Activated CD4-positive, alpha-beta T cell treated with anti-CD3 and anti-CD28 coated beads, Interleukin-2, amount 10 ng/mL, durations not matched to agents 7 days and 5 days (primary cell): ENCODE data around the gene KDM4B. TPM values are rescaled to one million over a fixed set of nuclear protein-coding genes. Genes with fewer than 3 reads are reported as not detected.

ENCODE experiments used
- CTCF ChIA-PET: fragments of 350-600 bp; sonication (Branson Sonifier 250); formaldehyde crosslinking; loops from one replicate; lab custom pipeline; 2021; ENCODE audit warnings: antibody characterized with exemption; lab: Charles Lee
- POLR2A ChIA-PET: fragments of 350-600 bp; sonication (Branson Sonifier 250); formaldehyde crosslinking; loops from one replicate; lab custom pipeline; 2021; ENCODE audit warnings: antibody characterized with exemption; lab: Charles Lee
- DNase-seq: peaks from one replicate; pipeline ENCODE4 v3.0.0-alpha.2; 2020
- H3K27ac Mint-ChIP-seq: one replicate; pipeline ENCODE4 v1.8.0; 2021; ENCODE audit warnings: mild to moderate bottlenecking, moderate library complexity, mixed read lengths
- H3K27me3 Mint-ChIP-seq: one replicate; pipeline ENCODE4 v1.8.0; 2021; ENCODE audit warnings: mixed read lengths
- H3K36me3 Mint-ChIP-seq: one replicate; pipeline ENCODE4 v1.8.0; 2021; ENCODE audit warnings: low read depth, mixed read lengths
- H3K4me1 Mint-ChIP-seq: one replicate; pipeline ENCODE4 v1.8.0; 2021; ENCODE audit warnings: mixed read lengths
- H3K4me3 Mint-ChIP-seq: one replicate; pipeline ENCODE4 v1.8.0; 2021; ENCODE audit warnings: mild to moderate bottlenecking, moderate library complexity, mixed read lengths
- H3K9me3 Mint-ChIP-seq: one replicate; pipeline ENCODE4 v1.8.0; 2021; ENCODE audit warnings: mixed read lengths
- total RNA-seq, 2 experiments: library from RNA; stranded (reverse); gene quantifications; one replicate each; pipeline ENCODE4 v1.2.3, GENCODE V29; 2021

Gene KDM4B
- total RNA-seq, 2 experiments from 2014 or later = 37.1 to 40.2 TPM

- no peak overlapping the region for H3K27ac Mint-ChIP-seq
- peaks cover 34% of the 10 kb centered on the region for H3K36me3 Mint-ChIP-seq
- CTCF ChIA-PET = no interaction called here
Measured at GRCh38 chr19:5102520-5102919, 133.6 kb downstream of the KDM4B start.

DNA sequence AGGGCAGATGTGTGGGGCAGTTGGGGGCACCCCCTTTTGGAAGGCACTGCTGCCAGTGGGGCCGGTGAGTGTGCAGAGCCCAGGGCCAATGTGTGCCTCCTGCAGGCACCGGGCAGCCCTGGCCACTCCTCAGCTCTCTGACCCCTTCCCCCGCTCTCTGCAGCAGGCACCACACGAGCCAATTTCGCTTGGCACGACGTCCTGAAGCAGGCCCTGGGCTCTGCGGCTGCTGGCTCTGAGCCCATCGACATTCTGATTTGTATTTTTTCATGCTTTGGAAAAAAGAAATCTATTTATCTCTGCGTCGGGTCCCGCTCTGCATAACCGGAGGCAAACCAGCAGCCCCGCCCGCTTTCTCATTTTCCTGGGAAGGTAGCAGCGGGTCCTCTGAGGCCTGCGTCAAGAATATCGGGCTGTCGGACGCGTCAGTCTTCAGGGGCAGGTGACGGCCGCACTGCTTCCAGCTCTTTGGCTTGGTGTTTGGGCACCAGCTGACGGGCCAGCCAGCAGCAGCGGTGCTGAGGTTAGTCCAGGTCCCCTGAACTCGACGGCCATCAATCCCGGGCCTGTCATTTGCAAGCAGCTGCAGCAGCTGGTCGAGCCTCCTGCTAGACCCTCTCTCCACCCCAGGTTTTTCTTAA lies 134.3 kb downstream of the KDM4B start:
- H3K27me3 Mint-ChIP-seq = no peaks in the 10 kb centered on the region
- peaks cover 25% of the 10 kb centered on the region for H3K9me3 Mint-ChIP-seq
- H3K4me1 Mint-ChIP-seq = no peaks in the 10 kb centered on the region
- H3K36me3 Mint-ChIP-seq = peaks cover 27% of the 10 kb centered on the region
- no peak for DNase-seq
- no peak overlapping the region for H3K27ac Mint-ChIP-seq
- no peak overlapping the region for H3K4me3 Mint-ChIP-seq
- POLR2A ChIA-PET = no interaction called here
- CTCF ChIA-PET = no interaction called here

More at GRCh38 chr19:5102520-5102919, 133.6 kb downstream of the KDM4B start:
- no peaks in the 10 kb centered on the region for H3K27me3 Mint-ChIP-seq
- H3K4me3 Mint-ChIP-seq = no peak overlapping the region
- H3K9me3 Mint-ChIP-seq = peaks cover 28% of the 10 kb centered on the region
- no peak for DNase-seq
- POLR2A ChIA-PET = no interaction called here
- no peaks in the 10 kb centered on the region for H3K4me1 Mint-ChIP-seq

DNA sequence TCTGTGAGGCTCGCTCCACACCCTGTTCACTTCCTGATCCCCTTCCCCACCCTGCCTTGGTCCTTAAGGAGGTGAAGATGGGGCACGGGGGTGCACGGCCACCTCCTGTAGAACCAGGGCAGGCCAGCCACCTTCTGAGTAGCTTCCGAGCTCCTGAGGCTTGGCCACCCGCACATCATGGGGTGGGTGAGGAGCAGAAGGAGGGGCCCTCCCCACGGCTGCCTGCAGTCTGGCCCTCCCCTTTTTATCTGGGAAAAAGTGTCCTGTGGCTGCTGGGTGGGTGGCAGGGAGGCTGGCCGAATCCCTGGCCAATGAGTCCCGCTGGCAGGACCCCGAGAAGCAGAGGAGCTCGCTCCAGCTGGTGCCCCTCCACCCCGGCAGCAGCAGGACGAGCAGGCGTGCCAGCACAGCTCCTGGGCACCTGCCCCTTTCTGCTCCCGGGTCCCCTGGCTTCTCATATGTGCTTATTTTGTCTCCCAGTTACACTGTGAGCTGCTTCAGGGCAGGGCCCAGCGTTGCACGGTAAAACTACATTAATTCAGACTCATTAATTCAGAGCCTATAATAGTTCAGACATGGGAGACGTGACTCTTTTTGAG lies 135.0 kb downstream of the KDM4B start:
- Mint-ChIP-seq H3K27me3 (no peaks in the 10 kb centered on the region), H3K9me3 (peaks cover 18% of the 10 kb centered on the region), H3K4me3 (no peak overlapping the region), H3K4me1 (no peaks in the 10 kb centered on the region), H3K27ac (no peak overlapping the region), H3K36me3 (peaks cover 20% of the 10 kb centered on the region)
- POLR2A ChIA-PET = no interaction called here
- DNase-seq = no peak
- CTCF ChIA-PET = no interaction called here

- H3K4me1 Mint-ChIP-seq = no peaks in the 10 kb centered on the region
- ChIA-PET CTCF (no interaction called here), POLR2A (no interaction called here)
- H3K27me3 Mint-ChIP-seq = no peaks in the 10 kb centered on the region
- peaks cover 11% of the 10 kb centered on the region for H3K36me3 Mint-ChIP-seq
- H3K27ac Mint-ChIP-seq = no peak overlapping the region
- no peak overlapping the region for H3K4me3 Mint-ChIP-seq
- DNase-seq = no peak
- peaks cover 9% of the 10 kb centered on the region for H3K9me3 Mint-ChIP-seq
Measured at GRCh38 chr19:5104871-5105351, 136.0 kb downstream of the KDM4B start.

GRCh38 chr19:5106191-5106726 lies 137.3 kb downstream of the KDM4B start:
- peaks cover under 1% of the 10 kb centered on the region for H3K36me3 Mint-ChIP-seq
- POLR2A ChIA-PET = no interaction called here
- no peaks in the 10 kb centered on the region for H3K9me3 Mint-ChIP-seq
- no peaks in the 10 kb centered on the region for H3K27me3 Mint-ChIP-seq
- no peak overlapping the region for H3K4me3 Mint-ChIP-seq
- CTCF ChIA-PET = interaction anchor here (0.6 kb wide), 1 partner anchor 55 kb away, joined by 3 read pairs; no protein-coding TSS in a partner anchor
- H3K4me1 Mint-ChIP-seq = no peaks in the 10 kb centered on the region
- H3K27ac Mint-ChIP-seq = no peak overlapping the region
- no peak for DNase-seq

DNA sequence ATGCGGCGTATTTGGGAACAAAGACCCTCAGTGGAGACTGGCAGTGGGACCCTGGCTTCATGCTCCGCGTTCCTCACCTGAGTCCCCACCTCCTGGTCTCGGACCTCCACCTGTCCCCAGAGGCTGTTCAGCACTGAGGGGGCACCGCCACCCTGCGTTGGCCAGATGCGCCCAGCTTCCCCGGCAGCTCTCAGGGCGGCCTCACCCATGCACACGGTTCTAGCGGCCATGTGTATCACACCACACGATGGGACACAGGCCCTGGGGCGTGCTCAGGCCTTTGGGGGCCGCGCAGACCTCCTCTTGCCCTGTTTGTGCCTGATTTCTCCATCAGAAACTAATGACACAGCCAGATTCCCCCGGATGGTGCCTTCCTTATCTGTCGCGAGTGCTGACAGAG lies 138.1 kb downstream of the KDM4B start:
- POLR2A ChIA-PET = no interaction called here
- no peak overlapping the region for H3K27ac Mint-ChIP-seq
- H3K9me3 Mint-ChIP-seq = no peaks in the 10 kb centered on the region
- H3K36me3 Mint-ChIP-seq = peaks cover 3% of the 10 kb centered on the region
- no peak overlapping the region for H3K4me3 Mint-ChIP-seq
- H3K4me1 Mint-ChIP-seq = no peaks in the 10 kb centered on the region
- CTCF ChIA-PET = no interaction called here
- DNase-seq = no peak
- no peaks in the 10 kb centered on the region for H3K27me3 Mint-ChIP-seq

- DNase-seq = no peak
- no peak overlapping the region for H3K27ac Mint-ChIP-seq
- peaks cover 5% of the 10 kb centered on the region for H3K36me3 Mint-ChIP-seq
- ChIA-PET CTCF (no interaction called here), POLR2A (no interaction called here)
- H3K9me3 Mint-ChIP-seq = no peaks in the 10 kb centered on the region
- no peak overlapping the region for H3K4me3 Mint-ChIP-seq
- H3K4me1 Mint-ChIP-seq = no peaks in the 10 kb centered on the region
- H3K27me3 Mint-ChIP-seq = no peaks in the 10 kb centered on the region
Measured at GRCh38 chr19:5107432-5108122, 138.7 kb downstream of the KDM4B start.

GRCh38 chr19:5108123-5108596 lies 139.2 kb downstream of the KDM4B start:
- POLR2A ChIA-PET = no interaction called here

DNA sequence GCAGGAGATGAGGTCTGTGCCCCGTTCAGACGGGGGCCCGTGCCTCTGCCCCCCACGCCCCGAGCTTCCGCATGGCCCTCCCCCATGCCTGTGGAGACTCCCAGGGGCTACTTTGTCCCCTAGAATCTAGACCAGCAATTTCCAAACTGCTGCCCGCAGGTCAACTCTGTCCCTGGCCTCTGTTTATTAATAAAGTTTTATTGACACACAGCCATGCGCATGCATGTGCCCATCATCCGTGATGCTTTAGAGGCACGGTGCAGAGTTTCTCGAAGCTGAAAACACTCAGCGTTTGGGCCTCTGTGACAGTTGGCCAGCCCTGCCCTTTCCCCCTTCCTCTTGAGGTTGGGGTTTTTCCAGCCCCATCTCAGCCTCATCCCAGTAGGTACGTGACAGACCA lies 140.0 kb downstream of the KDM4B start:
- Mint-ChIP-seq H3K9me3 (no peaks in the 10 kb centered on the region), H3K4me3 (no peak overlapping the region), H3K4me1 (no peaks in the 10 kb centered on the region), H3K27ac (no peak overlapping the region), H3K27me3 (no peaks in the 10 kb centered on the region), H3K36me3 (peaks cover 7% of the 10 kb centered on the region)
- ChIA-PET CTCF (interaction anchor here (0.5 kb wide), 1 partner anchor 1036 kb away, joined by 4 read pairs; no protein-coding TSS in a partner anchor), POLR2A (no interaction called here)
- DNase-seq = no peak

More at GRCh38 chr19:5108123-5108596, 139.2 kb downstream of the KDM4B start:
- H3K36me3 Mint-ChIP-seq = peaks cover 7% of the 10 kb centered on the region
- H3K27me3 Mint-ChIP-seq = no peaks in the 10 kb centered on the region
- CTCF ChIA-PET = interaction anchor here (0.5 kb wide), 1 partner anchor 1037 kb away, joined by 4 read pairs; no protein-coding TSS in a partner anchor
- no peaks in the 10 kb centered on the region for H3K4me1 Mint-ChIP-seq
- no peak overlapping the region for H3K4me3 Mint-ChIP-seq
- no peak overlapping the region for H3K27ac Mint-ChIP-seq
- DNase-seq = no peak
- no peaks in the 10 kb centered on the region for H3K9me3 Mint-ChIP-seq

DNA sequence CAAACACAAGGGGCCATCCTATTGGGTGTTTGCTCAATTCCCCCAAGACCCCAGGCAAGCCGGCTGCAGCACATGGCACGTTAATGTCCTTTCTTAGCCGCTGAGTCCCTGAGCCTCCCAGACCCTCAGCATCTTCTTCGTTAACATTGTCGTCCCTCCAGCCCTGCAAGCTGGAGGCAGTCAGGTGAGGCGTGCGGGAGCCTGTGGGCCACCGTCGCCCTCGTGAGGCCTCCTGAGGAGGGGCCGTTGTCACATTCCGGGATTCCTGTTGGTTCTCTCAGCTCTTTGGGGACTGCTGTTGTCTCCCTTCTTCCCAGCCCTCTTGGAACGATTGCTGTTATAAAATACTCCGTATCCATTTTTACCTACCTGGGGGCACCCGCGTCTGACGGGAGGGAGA lies 140.6 kb downstream of the KDM4B start:
- no peak for DNase-seq
- H3K9me3 Mint-ChIP-seq = no peaks in the 10 kb centered on the region
- H3K27ac Mint-ChIP-seq = no peak overlapping the region
- no peaks in the 10 kb centered on the region for H3K4me1 Mint-ChIP-seq
- no peaks in the 10 kb centered on the region for H3K27me3 Mint-ChIP-seq
- POLR2A ChIA-PET = no interaction called here
- H3K4me3 Mint-ChIP-seq = no peak overlapping the region
- CTCF ChIA-PET = no interaction called here
- peaks cover 7% of the 10 kb centered on the region for H3K36me3 Mint-ChIP-seq

DNA sequence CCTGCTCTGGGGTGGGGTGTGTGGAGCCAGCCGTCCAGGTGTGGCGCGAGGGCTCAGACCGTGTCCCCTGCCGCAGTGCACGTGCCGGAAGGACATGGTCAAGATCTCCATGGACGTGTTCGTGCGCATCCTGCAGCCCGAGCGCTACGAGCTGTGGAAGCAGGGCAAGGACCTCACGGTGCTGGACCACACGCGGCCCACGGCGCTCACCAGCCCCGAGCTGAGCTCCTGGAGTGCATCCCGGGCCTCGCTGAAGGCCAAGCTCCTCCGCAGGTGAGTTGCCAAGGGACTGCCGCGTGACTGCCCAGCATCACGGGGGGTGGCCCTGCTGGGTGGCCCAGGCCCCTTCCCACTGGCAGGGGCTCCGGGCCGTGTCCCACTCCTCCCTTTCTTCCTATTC lies 141.6 kb downstream of the KDM4B start:
- ChIA-PET CTCF (no interaction called here), POLR2A (no interaction called here)
- no peaks in the 10 kb centered on the region for H3K9me3 Mint-ChIP-seq
- H3K27ac Mint-ChIP-seq = no peak overlapping the region
- H3K4me3 Mint-ChIP-seq = no peak overlapping the region
- H3K4me1 Mint-ChIP-seq = no peaks in the 10 kb centered on the region
- no peak for DNase-seq
- peaks cover 7% of the 10 kb centered on the region for H3K36me3 Mint-ChIP-seq
- H3K27me3 Mint-ChIP-seq = no peaks in the 10 kb centered on the region

DNA sequence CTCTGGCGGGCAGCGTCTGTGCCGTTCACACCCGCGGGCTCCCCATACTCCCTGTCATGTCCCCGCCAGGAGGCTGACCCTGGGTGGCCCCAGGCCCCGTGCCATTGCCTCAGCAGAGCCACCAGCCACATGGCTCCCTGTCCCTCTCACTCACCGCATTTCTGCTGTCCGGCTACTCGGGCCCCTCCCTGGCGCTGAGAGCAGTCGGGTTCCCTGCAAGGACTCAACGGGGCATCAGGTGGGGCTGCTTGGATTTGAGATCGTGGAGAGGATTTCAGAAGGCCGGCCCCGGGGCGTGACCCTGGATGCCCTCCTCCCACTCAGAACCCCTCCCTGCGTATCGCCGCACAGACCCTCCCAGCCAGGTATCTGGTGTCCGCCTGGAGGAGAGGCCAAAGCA lies 142.1 kb downstream of the KDM4B start:
- Mint-ChIP-seq H3K9me3 (no peaks in the 10 kb centered on the region), H3K4me1 (no peaks in the 10 kb centered on the region), H3K27ac (no peak overlapping the region), H3K27me3 (no peaks in the 10 kb centered on the region), H3K36me3 (peaks cover 7% of the 10 kb centered on the region), H3K4me3 (no peak overlapping the region)
- CTCF ChIA-PET = no interaction called here
- DNase-seq = no peak
- POLR2A ChIA-PET = no interaction called here

GRCh38 chr19:5112175-5112574 lies 143.3 kb downstream of the KDM4B start:
- ChIA-PET CTCF (no interaction called here), POLR2A (no interaction called here)
- DNase-seq = no peak
- H3K9me3 Mint-ChIP-seq = peaks cover 3% of the 10 kb centered on the region
- H3K4me1 Mint-ChIP-seq = no peaks in the 10 kb centered on the region
- no peak overlapping the region for H3K4me3 Mint-ChIP-seq
- H3K36me3 Mint-ChIP-seq = peaks cover 7% of the 10 kb centered on the region
- H3K27me3 Mint-ChIP-seq = no peaks in the 10 kb centered on the region
- H3K27ac Mint-ChIP-seq = no peak overlapping the region
